GM23338 (cell line): ENCODE data around the gene LCA5.

Experiments used
- EZH2 ChIP-seq: fragments of 200-600 bp; sonication (generic); IDR thresholded peaks from one replicate; pipeline ENCODE4 v1.8.0; 2017; ENCODE audit warnings: antibody characterized with exemption, mild to moderate bottlenecking, low read depth; ENCODE audit not compliant: unreplicated experiment
- EZH2phosphoT487 ChIP-seq: fragments of 200-600 bp; sonication (generic); IDR thresholded peaks from one replicate; pipeline ENCODE4 v1.8.1; 2018; ENCODE audit warnings: antibody characterized with exemption; ENCODE audit not compliant: unreplicated experiment
- POLR2AphosphoS5 ChIP-seq: IDR thresholded peaks from 2 replicates; pipeline ENCODE4 v1.6.1; 2016; ENCODE audit warnings: antibody characterized with exemption, low read depth
- TF ChIP-seq, protein P1 (sequence below), 2 experiments: fragments of 200-600 bp in 1 of 2; sonication (generic) in 1 of 2; conservative IDR thresholded peaks; 2 replicates each; pipeline versions ENCODE4 v1.5.1 to v1.6.1; 2016 to 2017; ENCODE audit warnings: antibody characterized with exemption in 2 of 2, low read depth in 2 of 2, mild to moderate bottlenecking in 2 of 2, moderate library complexity in 1 of 2

DNA sequence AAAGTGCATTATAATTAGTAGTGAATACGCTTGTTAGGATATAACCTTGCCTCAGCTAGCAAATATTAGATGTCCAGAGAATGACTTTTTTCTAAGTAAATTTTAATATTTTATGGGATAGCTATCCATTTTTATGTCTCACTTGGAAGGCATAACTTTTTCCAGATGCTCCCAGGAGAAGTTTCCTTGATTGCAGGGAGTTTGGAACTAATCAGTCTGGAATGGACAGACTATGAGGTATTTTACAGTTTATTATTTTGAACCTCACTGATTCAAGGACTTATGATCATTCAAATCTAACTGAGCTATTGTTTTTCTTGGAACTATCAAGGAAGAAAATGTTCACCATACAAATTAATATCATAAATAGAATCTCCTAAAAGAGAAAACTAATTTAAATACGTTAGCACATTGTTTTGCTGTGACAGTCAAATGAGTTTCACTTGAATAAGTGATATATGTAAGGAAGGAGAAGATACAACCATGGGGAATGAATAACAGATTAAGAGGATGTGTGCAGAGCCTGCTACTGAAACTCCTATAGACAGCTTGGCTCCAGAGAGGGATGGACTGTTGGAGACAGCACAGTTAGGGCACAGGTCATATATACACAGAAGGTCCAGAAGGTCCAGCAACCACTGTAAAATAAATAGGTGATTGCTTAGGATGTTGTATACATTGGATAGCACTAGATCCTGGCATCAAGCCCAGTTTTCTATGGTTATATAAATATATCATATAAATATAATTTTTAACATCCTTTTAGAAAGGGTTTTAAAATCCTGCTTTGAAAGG lies 20.6 kb upstream of the LCA5 start:
- TF ChIP-seq, protein P1, sequence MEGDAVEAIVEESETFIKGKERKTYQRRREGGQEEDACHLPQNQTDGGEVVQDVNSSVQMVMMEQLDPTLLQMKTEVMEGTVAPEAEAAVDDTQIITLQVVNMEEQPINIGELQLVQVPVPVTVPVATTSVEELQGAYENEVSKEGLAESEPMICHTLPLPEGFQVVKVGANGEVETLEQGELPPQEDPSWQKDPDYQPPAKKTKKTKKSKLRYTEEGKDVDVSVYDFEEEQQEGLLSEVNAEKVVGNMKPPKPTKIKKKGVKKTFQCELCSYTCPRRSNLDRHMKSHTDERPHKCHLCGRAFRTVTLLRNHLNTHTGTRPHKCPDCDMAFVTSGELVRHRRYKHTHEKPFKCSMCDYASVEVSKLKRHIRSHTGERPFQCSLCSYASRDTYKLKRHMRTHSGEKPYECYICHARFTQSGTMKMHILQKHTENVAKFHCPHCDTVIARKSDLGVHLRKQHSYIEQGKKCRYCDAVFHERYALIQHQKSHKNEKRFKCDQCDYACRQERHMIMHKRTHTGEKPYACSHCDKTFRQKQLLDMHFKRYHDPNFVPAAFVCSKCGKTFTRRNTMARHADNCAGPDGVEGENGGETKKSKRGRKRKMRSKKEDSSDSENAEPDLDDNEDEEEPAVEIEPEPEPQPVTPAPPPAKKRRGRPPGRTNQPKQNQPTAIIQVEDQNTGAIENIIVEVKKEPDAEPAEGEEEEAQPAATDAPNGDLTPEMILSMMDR (conservative IDR thresholded peaks at IDR 0.05; ENCODE audit: low read depth in 2 of 2) = no peak
- no peak for TF ChIP-seq EZH2phosphoT487
- TF ChIP-seq POLR2AphosphoS5 = no peak
- TF ChIP-seq EZH2 = no peak
